ENCODE results near the gene MDN1. TPM values are rescaled to one million over a fixed set of nuclear protein-coding genes. Genes with fewer than 3 reads are reported as not detected.

MDN1 gene
- total and polyA plus RNA-seq, 2 donors (not counting 1 experiment from before 2014, with no cell fraction given), result 16.5 to 59.5 TPM

Small RNA genes lying within 50 kb of the gene (small RNA-seq; reads per million reads assigned to genes)
- gene DNAJC19P6 (ENCODE audit: insufficient read length, low read depth, low replicate concordance), result not detected
- gene RF00019 (ENCODE audit: insufficient read length, low read depth, low replicate concordance), result not detected

Other genes with a start within 250 kb of the MDN1 start
- gene LYRM2, start 181.0 kb downstream of the MDN1 start, total RNA-seq, result 31.4 and 33.7 TPM in 2 replicates
- gene LYRM2, start 181.0 kb downstream of the MDN1 start, polyA plus RNA-seq, result 17.6 and 21.3 TPM in 2 replicates
- gene CASP8AP2, start 10.1 kb upstream of the MDN1 start, total RNA-seq, result 30.6 and 32.1 TPM in 2 replicates
- 5.9 and 7.9 TPM in 2 replicates for gene CASP8AP2, start 10.1 kb upstream of the MDN1 start, polyA plus RNA-seq
- gene GJA10, start 74.7 kb upstream of the MDN1 start, total RNA-seq, result not detected in 2 replicates
- gene GJA10, start 74.7 kb upstream of the MDN1 start, polyA plus RNA-seq, result not detected in 2 replicates